HG03520 (cell line): ENCODE results near the gene MAN2B1.
"Not testable (repeated sequence)": the region's sequence is repeated elsewhere in the genome, so short reads cannot be mapped to it uniquely, and the experiment has no call there.

ENCODE experiments used
- ATAC-seq: cut with Tn5 transposase; IDR thresholded peaks from one replicate; pipeline ENCODE4 v1.9.1; 2021; ENCODE audit warnings: mild to moderate bottlenecking, moderate library complexity; ENCODE audit not compliant: unreplicated experiment

MAN2B1 gene

DNA sequence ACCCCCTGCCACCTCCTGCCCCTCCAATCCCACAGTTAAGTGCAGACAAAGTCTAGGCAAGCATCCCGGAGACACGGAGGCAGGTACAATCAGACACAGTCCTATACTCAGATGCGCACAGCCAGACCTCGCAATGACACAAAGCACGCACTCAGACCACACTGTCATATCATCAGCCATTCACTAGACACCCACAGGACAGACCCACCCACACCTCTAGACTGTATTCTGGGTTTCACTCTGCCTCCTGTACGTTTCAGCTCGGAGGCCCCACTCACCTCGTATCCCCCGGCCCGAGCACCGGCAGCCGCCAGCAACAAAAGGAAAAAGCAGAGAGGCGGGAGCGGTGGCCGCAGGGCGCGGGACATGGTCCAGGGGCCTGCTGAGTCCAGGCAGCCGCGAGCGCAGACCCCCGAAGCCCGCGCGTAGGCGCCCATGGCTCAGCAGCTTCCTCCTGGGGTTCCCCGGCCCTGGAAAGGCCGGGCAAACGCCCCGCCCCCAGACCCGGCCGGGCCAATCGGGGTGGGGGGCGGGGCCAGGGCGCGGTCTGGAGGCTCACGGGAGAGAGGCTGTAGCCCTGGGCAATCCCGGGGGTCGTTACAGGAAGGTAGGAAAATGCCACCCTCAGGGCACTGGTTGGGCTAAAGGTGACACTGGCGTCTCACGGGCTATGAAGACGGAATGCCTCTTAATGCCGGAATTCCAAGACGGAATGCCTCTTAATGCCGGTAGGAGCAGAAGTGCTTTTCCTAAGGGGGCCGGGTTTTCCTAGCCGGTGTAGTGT, at the start of gene MAN2B1, which contains the start of gene WDR83:
TSS of gene MAN2B1 (minus strand) at position 478 of the 784 bp plus-strand sequence. CDS start at position 437, 41 bp downstream.
TSS of gene WDR83 (plus strand) at position 543 of the 784 bp plus-strand sequence. CDS start 2,984 bp downstream, outside the sequence.
- ATAC-seq, result peak; percentile 39

DNA sequence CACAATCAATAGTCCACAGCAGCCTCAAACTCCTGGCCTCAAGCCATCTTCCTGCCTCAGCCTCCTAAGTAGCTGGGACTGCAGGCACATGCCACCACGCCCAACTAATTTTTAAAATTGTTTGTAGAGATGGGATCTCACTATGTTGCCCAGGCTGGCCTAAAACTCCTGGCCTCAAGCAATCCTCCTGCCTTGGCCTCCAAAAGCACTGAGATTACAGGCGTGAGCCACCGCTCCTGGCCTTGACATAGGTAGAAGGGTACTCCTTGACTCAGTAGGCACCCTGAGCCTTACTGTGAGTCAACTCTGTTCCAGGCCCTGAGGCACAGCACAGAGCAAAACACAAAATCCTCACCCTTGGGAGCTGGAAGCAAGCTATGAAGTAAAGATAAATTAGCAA, 49.4 kb upstream of the MAN2B1 start:
- no peak for ATAC-seq

DNA sequence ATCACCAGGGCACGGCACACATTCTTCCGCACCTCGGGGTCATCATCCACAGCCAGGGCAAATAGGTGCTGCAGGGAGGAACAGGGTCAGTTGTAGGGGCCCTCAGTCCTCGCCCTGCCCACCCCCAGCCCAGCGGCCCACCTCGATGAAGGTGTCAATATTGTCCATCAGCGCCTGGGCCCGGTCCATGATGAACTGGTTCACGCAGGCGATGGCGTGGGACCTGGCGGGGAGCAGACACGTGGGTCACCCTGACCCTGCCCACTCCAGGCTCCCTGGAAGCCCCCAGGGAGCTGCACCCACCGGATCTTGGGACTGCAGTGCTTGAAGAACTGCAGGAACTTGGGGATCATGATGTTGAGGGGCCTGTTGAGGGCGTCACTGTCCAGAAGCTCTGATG, 48.6 kb upstream of the MAN2B1 start:
- ATAC-seq, result no peak

DNA sequence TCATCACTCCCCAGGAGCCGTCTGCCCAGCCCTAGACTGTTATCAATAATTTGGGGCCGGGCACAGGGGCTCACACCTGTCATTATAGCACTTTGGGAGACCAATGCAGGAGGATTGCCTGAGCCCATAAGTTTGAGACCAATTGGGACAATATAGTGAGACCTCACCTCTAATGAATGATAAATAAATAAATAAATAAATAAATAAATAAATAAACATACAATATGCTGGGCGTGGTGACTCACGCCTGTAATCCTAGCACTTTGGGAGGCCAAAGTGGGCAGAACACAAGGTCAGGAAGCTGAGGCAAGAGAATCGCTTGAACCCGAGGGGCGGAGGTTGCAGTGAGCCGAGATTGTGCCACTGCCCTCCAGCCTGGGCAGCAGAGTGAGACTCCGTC, 46.8 kb upstream of the MAN2B1 start:
- ATAC-seq, result not testable (repeated sequence)

DNA sequence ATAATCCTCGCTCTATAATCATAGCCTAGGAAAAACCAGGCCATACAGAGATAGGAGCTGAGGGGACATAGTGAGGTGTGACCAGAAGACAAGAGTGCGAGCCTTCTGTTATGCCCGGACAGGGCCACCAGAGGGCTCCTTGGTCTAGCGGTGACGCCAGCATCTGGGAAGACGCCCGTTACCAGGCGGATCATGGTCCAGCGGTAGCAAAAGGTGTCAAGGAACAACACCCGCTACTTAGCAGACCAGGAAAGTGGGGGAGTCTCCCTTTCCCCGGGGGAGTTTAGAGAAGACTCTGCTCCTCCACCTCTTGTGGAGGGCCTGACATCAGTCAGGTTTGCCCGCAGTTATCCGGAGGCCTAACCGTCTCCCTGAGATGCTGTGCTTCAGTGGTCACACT, 45.5 kb upstream of the MAN2B1 start:
- ATAC-seq, result not testable (repeated sequence)

DNA sequence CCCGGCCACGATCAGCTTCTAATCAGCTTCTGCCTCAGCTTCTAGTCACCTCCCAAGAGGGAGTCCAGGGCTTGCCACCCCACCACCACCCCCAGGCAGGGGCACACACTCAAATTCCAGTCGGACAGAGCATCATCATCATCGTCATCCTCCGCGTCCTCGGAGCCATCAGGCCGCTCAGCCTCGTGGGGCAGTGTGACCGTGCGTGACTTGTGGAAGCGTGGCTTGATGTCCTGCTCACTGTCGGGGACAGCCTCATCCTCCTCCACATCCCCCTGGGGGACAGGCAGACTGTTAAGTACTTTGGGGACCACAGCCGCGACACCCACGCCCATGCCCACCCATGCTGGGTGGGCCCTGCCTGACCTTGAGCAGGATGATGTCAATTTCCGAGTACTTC, 44.6 kb upstream of the MAN2B1 start:
- ATAC-seq, result no peak

DNA sequence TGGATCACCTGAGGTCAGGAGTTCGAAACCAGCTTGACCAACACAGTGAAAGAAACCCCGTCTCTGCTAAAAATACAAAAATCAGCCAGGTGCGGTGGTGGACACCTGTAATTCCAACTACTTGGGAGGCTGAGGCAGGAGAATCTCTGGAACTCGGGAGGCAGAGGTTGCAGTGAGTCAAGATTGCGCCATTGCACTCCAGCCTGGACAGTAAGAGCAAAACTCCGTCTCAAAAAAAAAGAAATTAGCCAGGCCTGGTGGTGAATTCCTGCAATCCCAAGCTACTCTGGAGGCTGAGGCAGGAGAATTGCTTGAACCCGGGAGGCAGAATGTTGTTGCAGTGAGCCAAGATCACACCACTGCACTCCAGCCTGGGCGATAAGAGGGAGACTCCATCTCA, 42.1 kb upstream of the MAN2B1 start:
- ATAC-seq, result no peak

DNA sequence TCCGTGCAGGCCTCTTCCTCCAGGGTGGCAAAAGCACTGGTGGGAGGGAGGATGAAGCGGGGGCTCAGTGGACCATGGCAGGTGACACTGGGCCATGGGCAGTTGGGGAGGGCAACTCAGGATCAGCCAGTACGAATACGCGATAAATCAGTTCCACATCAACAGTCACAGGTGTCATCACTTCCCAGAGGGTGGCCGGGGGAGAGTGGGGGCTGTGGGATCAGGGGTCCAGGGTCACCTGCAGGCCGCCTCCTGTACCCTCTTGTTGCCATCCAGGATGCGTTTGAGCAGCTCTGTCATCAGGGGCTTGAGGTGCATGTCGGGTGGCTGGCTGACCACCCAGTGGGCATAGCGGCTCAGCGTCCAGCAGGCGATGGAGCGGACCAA, 39.8 kb upstream of the MAN2B1 start:
- ATAC-seq, result no peak

DNA sequence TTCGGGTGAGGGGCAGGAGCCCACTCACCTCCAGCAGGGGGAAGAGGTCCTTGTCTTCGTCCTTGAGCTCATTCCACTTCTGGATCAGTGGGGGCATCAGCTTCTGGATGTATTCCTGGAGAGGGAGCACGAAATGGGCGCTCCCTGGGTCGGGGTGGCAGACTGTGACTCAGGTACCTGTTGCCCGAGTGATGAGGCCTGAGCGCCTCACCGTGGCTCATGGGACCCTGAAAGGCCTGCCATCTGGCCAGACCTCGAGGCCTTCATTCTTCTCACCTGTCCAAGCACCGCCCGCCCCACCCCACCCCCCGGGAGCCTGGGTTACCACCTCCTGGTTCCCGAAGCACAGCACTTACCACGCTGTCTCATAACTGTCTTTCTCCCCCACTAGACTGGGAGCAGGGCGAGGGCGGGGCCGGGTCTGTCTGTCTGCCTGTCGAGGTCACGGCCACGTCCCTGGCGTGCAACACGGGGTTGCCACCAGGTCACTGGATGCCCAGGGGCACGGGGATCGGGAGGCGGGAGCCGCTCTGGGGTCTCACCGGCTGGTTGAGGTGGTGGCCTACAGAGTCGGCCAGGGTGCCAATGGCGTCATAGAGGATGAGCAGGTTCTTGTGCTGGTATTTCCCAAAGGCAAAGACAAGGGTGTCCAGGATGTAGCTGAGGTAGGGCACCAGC, 39.3 kb upstream of the MAN2B1 start:
- no peak for ATAC-seq

DNA sequence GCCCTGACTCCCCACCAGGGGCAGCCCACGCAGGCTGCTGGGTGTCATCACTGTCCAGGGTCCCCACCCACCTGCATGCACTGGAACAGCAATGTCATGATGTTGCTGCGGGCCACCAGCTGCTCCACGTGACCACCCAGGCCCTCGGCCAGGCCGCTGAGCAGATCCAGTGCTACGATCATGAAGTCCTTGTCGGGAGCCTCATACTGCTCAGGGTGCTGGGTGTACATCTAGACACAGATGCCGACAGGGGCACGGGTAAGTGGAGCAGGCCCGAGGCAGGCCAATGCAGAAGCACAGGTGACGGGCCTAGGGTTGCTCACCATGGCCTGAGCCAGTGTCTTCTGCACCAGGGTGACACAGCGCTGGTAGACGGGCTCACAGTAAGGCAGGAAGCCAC, 38.6 kb upstream of the MAN2B1 start:
- ATAC-seq, result no peak

DNA sequence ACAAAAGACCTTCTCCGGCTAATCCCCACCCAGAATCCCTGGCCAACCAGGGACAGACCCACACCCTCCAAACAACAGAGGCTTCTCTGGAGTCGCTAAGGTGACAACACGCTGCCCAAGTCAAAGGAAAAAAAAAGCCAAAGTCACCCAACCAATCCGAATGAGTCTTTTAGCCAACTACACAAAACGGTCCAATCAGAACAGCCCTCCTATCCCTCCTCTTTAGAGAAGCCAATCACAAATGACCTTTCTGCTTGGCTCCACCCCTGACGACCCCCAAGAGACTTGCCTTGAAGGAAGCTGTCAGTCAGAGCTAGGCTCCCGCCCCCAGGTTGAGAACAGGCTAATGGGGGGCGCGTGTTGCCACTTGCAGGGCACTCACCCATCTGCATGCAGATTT, 36.5 kb upstream of the MAN2B1 start:
- ATAC-seq, result no peak

DNA sequence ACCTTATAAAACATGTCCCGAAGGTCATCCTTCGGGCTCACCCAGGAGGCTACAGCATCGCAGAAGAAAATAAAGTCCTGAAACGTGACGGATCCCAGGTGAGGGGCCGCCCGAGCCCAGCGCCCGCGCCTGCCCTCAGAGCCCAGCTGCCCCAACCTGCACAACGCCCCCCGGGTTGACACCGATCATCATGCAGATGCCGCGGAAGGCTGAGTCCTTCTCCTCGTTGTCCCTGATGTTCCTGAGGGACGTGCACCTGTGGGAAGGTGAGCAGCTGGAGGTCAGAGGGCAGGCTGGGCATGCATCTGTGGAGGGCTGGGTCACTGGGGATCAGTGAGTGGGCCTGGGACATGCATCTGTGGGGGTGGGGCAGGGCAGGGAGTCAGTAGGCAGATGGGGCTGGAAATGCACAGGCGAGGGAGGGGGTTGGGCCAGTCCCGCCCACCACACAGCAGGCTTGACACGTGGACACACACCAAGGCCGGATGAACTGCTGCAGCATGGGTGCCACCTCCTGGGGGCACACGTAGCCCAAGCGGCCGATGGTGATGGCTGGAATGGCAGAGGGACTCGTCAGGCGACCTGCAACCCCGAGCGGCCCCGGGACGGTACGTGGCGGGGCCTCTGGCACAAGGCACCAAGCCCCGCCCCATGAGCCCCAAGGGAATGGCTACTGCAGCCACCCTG, 35.2 kb upstream of the MAN2B1 start:
- ATAC-seq, result no peak

DNA sequence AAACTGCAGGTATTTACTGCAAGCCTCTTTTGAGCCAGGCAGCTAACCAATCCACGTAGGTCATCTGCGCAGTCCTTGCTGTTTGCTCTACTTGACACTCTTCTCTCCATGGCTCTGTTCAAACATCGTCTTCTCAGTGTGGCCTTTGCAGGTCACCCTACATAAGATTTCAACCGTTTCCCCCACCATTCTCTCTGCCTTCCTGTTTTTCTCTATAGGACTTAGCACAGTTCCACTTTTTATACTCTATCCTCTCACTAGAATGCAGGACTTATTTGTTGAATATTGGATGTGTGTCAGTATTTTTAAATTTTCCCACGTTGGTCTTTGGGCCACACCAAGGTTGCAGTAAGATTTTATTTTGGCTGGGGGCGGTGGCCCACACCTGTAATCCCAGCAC, 31.6 kb upstream of the MAN2B1 start:
- ATAC-seq, result no peak

DNA sequence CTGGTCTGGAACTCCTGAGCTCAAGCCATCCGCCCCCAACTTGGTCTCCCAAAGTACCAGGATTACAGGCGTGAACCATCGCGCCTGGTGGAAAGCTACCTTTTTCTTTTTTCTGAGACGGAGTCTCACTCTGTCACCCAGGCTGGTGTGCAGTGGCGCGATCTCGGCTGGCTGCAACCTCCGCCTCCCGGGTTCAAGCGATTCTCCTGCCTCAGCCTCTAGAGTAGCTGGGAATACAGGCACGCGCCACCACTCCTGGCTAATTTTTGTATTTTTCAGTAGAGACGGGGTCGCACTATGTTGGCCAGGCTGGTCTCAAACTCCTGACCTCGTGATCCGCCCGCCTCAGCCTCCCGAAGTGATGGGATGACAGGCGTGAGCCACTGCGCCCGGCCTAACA, 30.9 kb upstream of the MAN2B1 start:
- not testable (repeated sequence) for ATAC-seq

DNA sequence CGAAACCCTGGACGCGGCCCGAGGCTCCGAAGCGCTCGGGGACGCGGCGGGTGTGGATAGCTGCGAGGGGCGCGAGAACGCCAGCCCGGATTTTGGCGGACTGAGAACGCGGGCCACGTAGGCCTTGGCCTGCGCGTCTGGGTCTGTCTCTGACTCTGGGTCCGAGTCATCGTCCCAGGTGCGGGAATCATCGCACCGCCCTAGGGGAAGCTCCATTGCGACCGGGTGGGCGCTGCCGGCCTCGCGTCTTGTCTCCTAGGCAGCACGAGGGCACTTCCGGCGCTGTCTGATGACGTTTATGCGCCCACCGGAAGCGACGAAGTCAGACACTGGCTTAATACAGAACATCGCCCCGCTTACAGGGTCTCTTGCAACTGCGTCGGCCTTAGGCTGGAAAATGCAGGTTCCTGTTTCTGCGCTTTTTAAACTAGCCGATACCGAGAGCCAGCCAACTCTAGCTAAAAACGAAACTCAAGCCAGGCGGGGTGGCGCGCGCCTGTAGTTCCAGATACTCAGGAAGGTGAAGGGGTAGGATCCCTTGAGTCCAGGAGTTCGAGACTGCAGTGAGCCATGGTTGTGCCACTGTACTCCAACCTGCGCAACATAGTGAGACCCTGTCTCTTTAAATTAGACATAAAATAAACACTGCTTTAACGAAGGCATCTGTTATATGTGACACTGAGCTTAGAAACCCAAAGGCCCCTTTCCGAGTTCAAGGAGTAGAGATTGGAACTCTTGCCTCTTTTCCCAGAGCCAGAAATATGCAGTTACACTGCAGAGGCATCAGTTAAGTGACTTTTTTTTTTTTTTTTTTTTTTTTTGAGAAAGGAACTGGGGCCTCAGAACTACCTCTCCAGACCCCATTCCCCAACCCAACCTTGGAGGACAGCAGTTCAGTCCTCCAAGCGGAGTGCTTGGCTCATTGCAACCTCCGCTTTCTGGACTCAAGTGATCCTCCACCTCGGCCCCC, 30.1 kb upstream of the MAN2B1 start, which contains the start of gene FBXW9:
TSS of gene FBXW9 (minus strand) at position 266 of the 970 bp plus-strand sequence. CDS start at position 216, 50 bp downstream.
- ATAC-seq, result peak; percentile 67

DNA sequence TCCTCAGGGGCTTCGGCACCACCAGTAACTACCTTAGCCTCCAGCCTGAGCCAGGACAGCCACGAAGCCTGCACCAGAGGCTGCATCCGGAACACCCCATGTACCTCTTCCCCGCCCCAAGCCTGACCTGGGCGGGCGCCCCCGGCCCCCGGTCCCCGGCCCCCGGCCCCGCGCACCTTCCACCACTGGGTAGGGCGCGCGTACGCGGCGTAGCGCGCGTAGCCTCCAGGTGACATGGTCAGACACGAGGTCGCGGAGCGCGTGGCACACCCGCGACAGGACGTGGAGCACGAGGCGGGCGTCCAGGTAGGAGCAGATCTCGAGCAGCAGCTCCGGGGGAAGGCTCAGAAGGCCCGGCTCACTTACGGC, 29.4 kb upstream of the MAN2B1 start:
- no peak for ATAC-seq

DNA sequence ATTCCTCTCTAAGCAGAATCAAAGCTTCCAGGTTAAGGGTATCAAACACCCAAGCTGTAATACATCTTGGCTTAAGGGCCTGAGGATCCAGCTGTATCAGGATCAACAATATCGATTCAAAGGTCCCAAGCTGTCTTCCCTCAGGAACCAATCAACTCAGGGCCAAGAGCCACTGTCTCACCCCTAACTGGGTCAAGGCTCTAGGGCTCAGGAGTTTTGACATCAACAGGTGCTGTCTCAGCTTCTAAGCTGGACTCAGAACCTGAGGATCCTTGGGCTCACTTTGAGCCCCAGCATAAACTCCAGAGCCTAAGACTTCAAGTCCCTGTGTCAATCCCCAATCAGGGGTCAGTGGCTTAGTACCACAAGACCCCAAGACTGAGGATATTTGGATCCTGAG, 29.0 kb upstream of the MAN2B1 start:
- no peak for ATAC-seq

DNA sequence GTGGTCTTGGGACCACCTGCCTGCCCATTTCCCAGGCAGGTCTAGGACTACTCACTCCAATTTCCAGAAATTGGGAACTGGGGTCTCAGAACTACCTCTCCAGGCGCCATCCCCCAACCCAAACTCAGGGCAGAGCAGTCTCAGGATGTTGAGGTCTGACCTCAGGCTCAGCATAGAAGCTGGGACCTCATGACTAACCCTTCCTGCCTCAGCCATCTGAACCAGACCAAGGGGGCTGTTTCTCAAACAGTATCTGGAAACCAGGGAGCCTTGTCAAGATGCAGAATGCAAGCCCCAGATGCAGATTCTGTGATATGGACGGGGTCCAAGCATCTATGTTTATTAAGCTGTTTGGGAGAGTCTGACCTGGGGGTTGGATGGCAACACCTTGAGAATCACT, 28.6 kb upstream of the MAN2B1 start:
- no peak for ATAC-seq

DNA sequence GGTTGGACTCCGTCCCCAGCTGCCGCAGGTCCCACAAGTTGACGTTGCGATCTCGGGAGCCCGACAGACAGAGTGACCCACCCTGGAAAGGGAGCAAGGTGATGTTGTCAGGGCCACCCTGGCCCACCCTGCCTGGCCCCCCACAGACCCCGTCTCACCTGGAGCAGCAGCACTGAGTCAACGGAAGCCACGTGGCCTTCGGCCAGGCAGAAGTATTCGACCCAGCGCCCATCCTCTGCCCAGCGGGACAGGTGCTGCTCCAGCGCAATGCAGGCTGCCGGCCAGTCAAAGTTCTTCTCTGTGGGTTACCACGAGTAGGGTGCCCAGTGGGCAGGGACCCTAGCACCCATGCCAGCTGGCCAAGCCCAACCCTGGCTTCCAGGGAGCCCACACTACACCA, 28.1 kb upstream of the MAN2B1 start:
- ATAC-seq, result no peak

DNA sequence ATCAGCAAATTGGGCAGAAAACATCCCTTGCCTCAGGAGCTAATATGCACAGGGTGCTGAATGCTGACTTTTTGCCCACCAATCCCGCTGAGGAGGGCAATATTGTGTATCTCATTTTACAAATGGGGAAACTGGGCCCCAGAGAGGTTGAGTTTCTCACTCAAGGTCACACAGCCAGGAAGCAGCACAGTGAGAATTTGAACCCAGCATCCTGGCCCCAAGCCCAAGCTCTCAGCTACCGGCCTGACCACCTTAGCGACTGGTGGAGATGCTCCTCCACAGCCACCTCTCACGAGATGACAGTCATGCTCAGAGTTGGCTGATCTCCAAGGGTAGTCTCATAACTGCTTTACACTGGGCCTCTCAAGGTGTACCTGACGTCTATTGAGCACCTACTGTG, 26.4 kb upstream of the MAN2B1 start:
- no peak for ATAC-seq
